Activated T-helper 2 cell treated with anti-CD3 and anti-CD28 coated beads, Interferon-gamma antibody, Interleukin-2, Interleukin-4, amounts not matched to agents 10 μg/mL and 5 μg/mL and 100 μg/mL, durations not matched to agents 14 hours and 24 hours and 36 hours (primary cell): ENCODE measurements around the gene TCEA3. TPM values are rescaled to one million over a fixed set of nuclear protein-coding genes. Genes with fewer than 3 reads are reported as not detected.

ENCODE experiments used
- DNase-seq: peaks from one replicate; pipeline ENCODE4 v3.0.0; 2021; ENCODE audit warnings: low spot score
- H3K27ac Mint-ChIP-seq: one replicate; pipeline ENCODE4 v1.8.0; 2021; ENCODE audit warnings: mixed read lengths
- H3K27me3 Mint-ChIP-seq: one replicate; pipeline ENCODE4 v1.8.0; 2021; ENCODE audit warnings: low read depth, mixed read lengths
- H3K36me3 Mint-ChIP-seq: one replicate; pipeline ENCODE4 v1.8.0; 2021; ENCODE audit warnings: low read depth, mixed read lengths
- H3K4me1 Mint-ChIP-seq: one replicate; pipeline ENCODE4 v1.8.0; 2021; ENCODE audit warnings: low read depth, mixed read lengths
- H3K4me3 Mint-ChIP-seq: one replicate; pipeline ENCODE4 v1.8.0; 2021; ENCODE audit warnings: low read depth, mild to moderate bottlenecking, moderate library complexity, mixed read lengths
- H3K9me3 Mint-ChIP-seq: one replicate; pipeline ENCODE4 v1.8.0; 2021; ENCODE audit warnings: mixed read lengths
- intact Hi-C: fragments of 100-400 bp; cut with micrococcal nuclease; formaldehyde crosslinking; loops from one replicate; pipeline ENCODE4 v1.15.1; 2023
- total RNA-seq: library from RNA; stranded (reverse); gene quantifications from 2 replicates; pipeline ENCODE4 v1.2.3, GENCODE V29; 2022

Gene TCEA3
- total RNA-seq, 1 donor from 2014 or later = 3.3 TPM

GRCh38 chr1:23403735-23404486 lies 20.6 kb downstream of the TCEA3 start:
- Mint-ChIP-seq H3K27ac (no peak overlapping the region), H3K4me3 (no peak overlapping the region), H3K27me3 (no peaks in the 10 kb centered on the region), H3K9me3 (no peaks in the 10 kb centered on the region), H3K4me1 (peaks cover 11% of the 10 kb centered on the region), H3K36me3 (no peaks in the 10 kb centered on the region)
- intact Hi-C loops = loop anchor here (5.0 kb wide), 1 partner anchor 107 kb away; no protein-coding TSS in a partner anchor
- peak; percentile 74 for DNase-seq

- Mint-ChIP-seq H3K36me3 (no peaks in the 10 kb centered on the region), H3K27ac (no peak overlapping the region)
Measured at GRCh38 chr1:23403355-23403734, 21.2 kb downstream of the TCEA3 start.

GRCh38 chr1:23403038-23403336 lies 21.6 kb downstream of the TCEA3 start:
- Mint-ChIP-seq H3K4me1 (peaks cover 11% of the 10 kb centered on the region), H3K27me3 (no peaks in the 10 kb centered on the region), H3K9me3 (no peaks in the 10 kb centered on the region), H3K36me3 (no peaks in the 10 kb centered on the region), H3K4me3 (no peak overlapping the region), H3K27ac (no peak overlapping the region)
- no peak for DNase-seq
- intact Hi-C loops = loop anchor here (5.0 kb wide), 1 partner anchor 106 kb away; no protein-coding TSS in a partner anchor

More at GRCh38 chr1:23403355-23403734, 21.2 kb downstream of the TCEA3 start:
- H3K4me1 Mint-ChIP-seq = peaks cover 11% of the 10 kb centered on the region
- H3K4me3 Mint-ChIP-seq = no peak overlapping the region
- intact Hi-C loops = loop anchor here (5.0 kb wide), 1 partner anchor 106 kb away; no protein-coding TSS in a partner anchor
- DNase-seq = no peak
- no peaks in the 10 kb centered on the region for H3K9me3 Mint-ChIP-seq
- no peaks in the 10 kb centered on the region for H3K27me3 Mint-ChIP-seq

- no peak overlapping the region for H3K27ac Mint-ChIP-seq
- no peaks in the 10 kb centered on the region for H3K27me3 Mint-ChIP-seq
- intact Hi-C loops = loop anchor here (5.0 kb wide), 1 partner anchor 105 kb away; no protein-coding TSS in a partner anchor
- H3K4me3 Mint-ChIP-seq = no peak overlapping the region
- peaks cover 11% of the 10 kb centered on the region for H3K4me1 Mint-ChIP-seq
- no peaks in the 10 kb centered on the region for H3K9me3 Mint-ChIP-seq
- no peaks in the 10 kb centered on the region for H3K36me3 Mint-ChIP-seq
- DNase-seq = no peak
Measured at GRCh38 chr1:23402286-23403037, 22.1 kb downstream of the TCEA3 start.

GRCh38 chr1:23401313-23401712 lies 23.2 kb downstream of the TCEA3 start:
- Mint-ChIP-seq H3K9me3 (no peaks in the 10 kb centered on the region), H3K36me3 (no peaks in the 10 kb centered on the region), H3K27ac (no peak overlapping the region), H3K4me3 (no peak overlapping the region), H3K4me1 (peaks cover 11% of the 10 kb centered on the region), H3K27me3 (no peaks in the 10 kb centered on the region)
- DNase-seq = no peak
- intact Hi-C loops = loop anchor here (5.0 kb wide), 1 partner anchor 104 kb away; no protein-coding TSS in a partner anchor

- no peak for DNase-seq
Measured at GRCh38 chr1:23400324-23401114, 24.0 kb downstream of the TCEA3 start.

GRCh38 chr1:23399229-23399628 lies 25.3 kb downstream of the TCEA3 start:
- Mint-ChIP-seq H3K4me3 (no peak overlapping the region), H3K27me3 (no peaks in the 10 kb centered on the region), H3K9me3 (no peaks in the 10 kb centered on the region), H3K27ac (no peak overlapping the region), H3K36me3 (no peaks in the 10 kb centered on the region), H3K4me1 (peaks cover 12% of the 10 kb centered on the region)
- no peak for DNase-seq
- intact Hi-C loops = no loop called here

More at GRCh38 chr1:23400324-23401114, 24.0 kb downstream of the TCEA3 start:
- H3K9me3 Mint-ChIP-seq = no peaks in the 10 kb centered on the region
- intact Hi-C loops = loop anchor here (5.0 kb wide), 1 partner anchor 103 kb away; no protein-coding TSS in a partner anchor
- H3K27me3 Mint-ChIP-seq = no peaks in the 10 kb centered on the region
- H3K4me3 Mint-ChIP-seq = no peak overlapping the region
- no peak overlapping the region for H3K27ac Mint-ChIP-seq
- peaks cover 13% of the 10 kb centered on the region for H3K4me1 Mint-ChIP-seq
- H3K36me3 Mint-ChIP-seq = no peaks in the 10 kb centered on the region

GRCh38 chr1:23397908-23398307 lies 26.6 kb downstream of the TCEA3 start:
- Mint-ChIP-seq H3K36me3 (no peaks in the 10 kb centered on the region), H3K27me3 (no peaks in the 10 kb centered on the region), H3K9me3 (no peaks in the 10 kb centered on the region), H3K27ac (no peak overlapping the region), H3K4me3 (no peak overlapping the region), H3K4me1 (peaks cover 5% of the 10 kb centered on the region)
- intact Hi-C loops = no loop called here
- no peak for DNase-seq

- DNase-seq = no peak
- Mint-ChIP-seq H3K4me3 (no peak overlapping the region), H3K9me3 (no peaks in the 10 kb centered on the region), H3K36me3 (no peaks in the 10 kb centered on the region), H3K4me1 (peaks cover 3% of the 10 kb centered on the region), H3K27me3 (no peaks in the 10 kb centered on the region), H3K27ac (no peak overlapping the region)
- intact Hi-C loops = no loop called here
Measured at GRCh38 chr1:23396380-23396779, 28.2 kb downstream of the TCEA3 start.

GRCh38 chr1:23395849-23396248 lies 28.7 kb downstream of the TCEA3 start:
- DNase-seq = no peak
- H3K9me3 Mint-ChIP-seq = no peaks in the 10 kb centered on the region
- H3K27ac Mint-ChIP-seq = no peak overlapping the region
- H3K36me3 Mint-ChIP-seq = no peaks in the 10 kb centered on the region
- intact Hi-C loops = no loop called here
- H3K27me3 Mint-ChIP-seq = no peaks in the 10 kb centered on the region
- no peak overlapping the region for H3K4me3 Mint-ChIP-seq
- peaks cover 3% of the 10 kb centered on the region for H3K4me1 Mint-ChIP-seq

- H3K4me3 Mint-ChIP-seq = no peak overlapping the region
- H3K9me3 Mint-ChIP-seq = no peaks in the 10 kb centered on the region
- no peak for DNase-seq
- H3K27me3 Mint-ChIP-seq = no peaks in the 10 kb centered on the region
- intact Hi-C loops = no loop called here
- no peaks in the 10 kb centered on the region for H3K36me3 Mint-ChIP-seq
- H3K27ac Mint-ChIP-seq = no peak overlapping the region
- peaks cover 3% of the 10 kb centered on the region for H3K4me1 Mint-ChIP-seq
Measured at GRCh38 chr1:23395154-23395724, 29.3 kb downstream of the TCEA3 start.

- intact Hi-C loops = no loop called here
- Mint-ChIP-seq H3K27ac (no peak overlapping the region), H3K9me3 (no peaks in the 10 kb centered on the region)
Measured at GRCh38 chr1:23394684-23395083, 29.9 kb downstream of the TCEA3 start.

More at GRCh38 chr1:23394684-23395083, 29.9 kb downstream of the TCEA3 start:
- no peak overlapping the region for H3K4me3 Mint-ChIP-seq
- H3K36me3 Mint-ChIP-seq = no peaks in the 10 kb centered on the region
- DNase-seq = no peak
- H3K4me1 Mint-ChIP-seq = peaks cover 3% of the 10 kb centered on the region
- H3K27me3 Mint-ChIP-seq = no peaks in the 10 kb centered on the region
